NK-92 (cell line): ENCODE results near the gene SCART1.
"Not testable (repeated sequence)": the region's sequence is repeated elsewhere in the genome, so short reads cannot be mapped to it uniquely, and the experiment has no call there.

ENCODE experiments used
- DNase-seq: peaks from one replicate; lab custom pipeline; 2025; ENCODE audit not compliant: unreplicated experiment; lab: John Stamatoyannopoulos, UW

Gene SCART1

GRCh38 chr10:133471300-133472109 is 17.8 kb downstream of the SCART1 start:
- DNase-seq = no peak

- no peak for DNase-seq
These were observed 19.5 kb downstream of the SCART1 start for GRCh38 chr10:133473270-133473669.

- no peak for DNase-seq
These were observed 20.3 kb downstream of the SCART1 start for GRCh38 chr10:133474027-133474426.

GRCh38 chr10:133474665-133475424 is 21.1 kb downstream of the SCART1 start:
- no peak for DNase-seq

- no peak for DNase-seq
These were observed 21.6 kb downstream of the SCART1 start for GRCh38 chr10:133475425-133475734.

- DNase-seq = no peak
These were observed 22.3 kb downstream of the SCART1 start for GRCh38 chr10:133475821-133476640.

GRCh38 chr10:133476641-133476990 is 22.9 kb downstream of the SCART1 start:
- no peak for DNase-seq

- no peak for DNase-seq
These were observed 27.4 kb downstream of the SCART1 start for GRCh38 chr10:133481086-133481643.

- no peak for DNase-seq
These were observed 27.9 kb downstream of the SCART1 start for GRCh38 chr10:133481657-133482056.

- DNase-seq = no peak
These were observed 31.1 kb downstream of the SCART1 start for GRCh38 chr10:133484818-133485217.

- no peak for DNase-seq
These were observed 33.3 kb downstream of the SCART1 start for GRCh38 chr10:133487085-133487484.

GRCh38 chr10:133488354-133488753 is 34.6 kb downstream of the SCART1 start:
- DNase-seq = no peak

GRCh38 chr10:133489816-133490588 is 36.3 kb downstream of the SCART1 start:
- no peak for DNase-seq

- DNase-seq = not testable (repeated sequence)
These were observed 39.8 kb downstream of the SCART1 start for GRCh38 chr10:133493562-133493961.

- DNase-seq = not testable (repeated sequence)
These were observed 43.6 kb downstream of the SCART1 start for GRCh38 chr10:133497363-133497762.

- DNase-seq = not testable (repeated sequence)
These were observed 45.4 kb downstream of the SCART1 start for GRCh38 chr10:133499176-133499575.

GRCh38 chr10:133500897-133501296 is 47.2 kb downstream of the SCART1 start:
- DNase-seq = not testable (repeated sequence)

- no peak for DNase-seq
These were observed 56.0 kb downstream of the SCART1 start for GRCh38 chr10:133509700-133510099.

- no peak for DNase-seq
These were observed 57.7 kb downstream of the SCART1 start for GRCh38 chr10:133511408-133511807.

GRCh38 chr10:133511907-133512528 is 58.3 kb downstream of the SCART1 start:
- no peak for DNase-seq
